Muscle of leg (tissue), 11 donors: Measurements from ENCODE around the gene NASP. TPM values are rescaled to one million over a fixed set of nuclear protein-coding genes. Genes with fewer than 3 reads are reported as not detected.

Experiments
- DNase-seq: peaks from one replicate; pipeline ENCODE4 v3.0.0; 2013
- H3K27ac ChIP-seq: one replicate; pipeline ENCODE4 v1.5.1; 2013; ENCODE audit warnings: mild to moderate bottlenecking, low read length, control low read depth
- H3K27me3 ChIP-seq: one replicate; pipeline ENCODE4 v1.6.1; 2013; ENCODE audit warnings: low read length; ENCODE audit not compliant: control insufficient read depth, insufficient read depth
- H3K36me3 ChIP-seq: one replicate; pipeline ENCODE4 v1.6.1; 2013; ENCODE audit warnings: low read length; ENCODE audit not compliant: control insufficient read depth, insufficient read depth
- H3K4me1 ChIP-seq: one replicate; pipeline ENCODE4 v1.6.1; 2013; ENCODE audit warnings: low read length; ENCODE audit not compliant: control insufficient read depth, insufficient read depth
- H3K4me3 ChIP-seq: one replicate; pipeline ENCODE4 v1.5.1; 2013; ENCODE audit warnings: low read length, control low read depth
- H3K9me3 ChIP-seq: replicated peaks from 2 replicates; pipeline ENCODE4 v1.6.1; 2013; ENCODE audit warnings: low read depth, low read length; ENCODE audit not compliant: control insufficient read depth
- WGBS: methylation state at CpG from one replicate; pipeline ENCODE4 v1.1.5; 2013; ENCODE audit warnings: missing lambda C conversion rate; ENCODE audit not compliant: insufficient coverage; 5-methylcytosine and 5-hydroxymethylcytosine counted together
- polyA plus RNA-seq, 8 donors: library from polyadenylated mRNA; unstranded; fragments of 120-200 nt; gene quantifications; one replicate each; pipeline versions ENCODE4 v1.2.1 to v1.2.3, GENCODE V29; 2013; ENCODE audit warnings: inconsistent platforms in 1 of 8, low replicate concordance in 1 of 8; ENCODE audit not compliant: insufficient read length in 8 of 8, insufficient read depth in 1 of 8
- total RNA-seq: library from RNA; stranded (reverse); fragments of 120-200 nt; gene quantifications from one replicate; pipeline ENCODE4 v1.2.4, GENCODE V29; 2013

NASP gene
- total and polyA plus RNA-seq, 9 donors, result 56.4 to 188 (median 158) TPM

DNA sequence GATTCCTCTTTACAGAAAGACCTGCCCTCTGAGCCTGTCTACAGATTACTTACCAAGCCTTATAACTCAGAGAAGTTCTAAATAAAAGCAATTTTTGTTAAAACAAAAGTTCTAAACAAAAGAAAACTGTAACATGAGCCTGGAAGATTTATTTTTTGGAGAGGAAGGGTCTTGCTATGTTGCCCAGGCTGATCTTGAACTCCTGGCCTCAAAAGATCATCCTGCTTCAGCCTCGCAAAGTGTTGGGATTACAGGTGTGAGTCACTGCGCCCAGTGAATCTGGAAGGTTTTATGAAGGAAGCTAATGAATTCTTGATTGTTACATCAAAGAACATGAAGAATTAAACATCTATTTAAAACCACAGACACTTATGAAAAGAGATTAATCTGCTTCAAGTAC, 75.4 kb downstream of the NASP start:
- Histone ChIP-seq H3K9me3 (no peaks in the 10 kb centered on the region), H3K4me1 (no peaks in the 10 kb centered on the region), H3K36me3 (peaks cover 45% of the 10 kb centered on the region), H3K27me3 (no peaks in the 10 kb centered on the region), H3K27ac (no peak overlapping the region), H3K4me3 (no peak overlapping the region)
- DNase-seq, result no peak
- no CpG with 5 or more reads among the region's 2 CpGs for WGBS

GRCh38 chr1:45660336-45660735, 76.5 kb downstream of the NASP start:
- Histone ChIP-seq H3K27ac (no peak overlapping the region), H3K36me3 (peaks cover 38% of the 10 kb centered on the region)
- no CpG with 5 or more reads among the region's 2 CpGs for WGBS

DNA sequence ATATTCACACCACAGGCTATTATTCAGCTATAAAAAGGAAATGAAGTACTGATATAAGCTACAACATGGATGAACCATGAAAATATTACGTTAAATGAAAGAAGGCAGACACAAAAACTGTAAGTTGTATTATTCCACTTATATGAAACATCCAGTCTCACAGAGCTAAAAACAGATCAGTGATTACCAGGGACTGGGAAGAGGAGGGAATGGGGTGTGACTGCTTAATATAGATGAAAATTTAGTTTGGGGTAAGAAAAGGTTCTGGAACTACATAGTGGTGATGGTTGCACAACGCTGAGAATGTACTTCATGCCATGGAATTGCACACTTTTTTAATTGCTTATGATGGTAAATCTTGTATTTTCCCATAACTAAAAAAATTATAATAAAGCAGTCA, 83.0 kb downstream of the NASP start:
- Histone ChIP-seq H3K27me3 (no peaks in the 10 kb centered on the region), H3K4me1 (no peaks in the 10 kb centered on the region), H3K27ac (no peak overlapping the region), H3K4me3 (no peak overlapping the region), H3K9me3 (no peaks in the 10 kb centered on the region), H3K36me3 (no peaks in the 10 kb centered on the region)
- no CpG with 5 or more reads among the region's 2 CpGs for WGBS
- DNase-seq, result no peak

More at GRCh38 chr1:45660336-45660735, 76.5 kb downstream of the NASP start:
- H3K4me3 ChIP-seq, result no peak overlapping the region
- DNase-seq, result no peak
- no peaks in the 10 kb centered on the region for H3K9me3 ChIP-seq
- no peaks in the 10 kb centered on the region for H3K27me3 ChIP-seq
- no peaks in the 10 kb centered on the region for H3K4me1 ChIP-seq

DNA sequence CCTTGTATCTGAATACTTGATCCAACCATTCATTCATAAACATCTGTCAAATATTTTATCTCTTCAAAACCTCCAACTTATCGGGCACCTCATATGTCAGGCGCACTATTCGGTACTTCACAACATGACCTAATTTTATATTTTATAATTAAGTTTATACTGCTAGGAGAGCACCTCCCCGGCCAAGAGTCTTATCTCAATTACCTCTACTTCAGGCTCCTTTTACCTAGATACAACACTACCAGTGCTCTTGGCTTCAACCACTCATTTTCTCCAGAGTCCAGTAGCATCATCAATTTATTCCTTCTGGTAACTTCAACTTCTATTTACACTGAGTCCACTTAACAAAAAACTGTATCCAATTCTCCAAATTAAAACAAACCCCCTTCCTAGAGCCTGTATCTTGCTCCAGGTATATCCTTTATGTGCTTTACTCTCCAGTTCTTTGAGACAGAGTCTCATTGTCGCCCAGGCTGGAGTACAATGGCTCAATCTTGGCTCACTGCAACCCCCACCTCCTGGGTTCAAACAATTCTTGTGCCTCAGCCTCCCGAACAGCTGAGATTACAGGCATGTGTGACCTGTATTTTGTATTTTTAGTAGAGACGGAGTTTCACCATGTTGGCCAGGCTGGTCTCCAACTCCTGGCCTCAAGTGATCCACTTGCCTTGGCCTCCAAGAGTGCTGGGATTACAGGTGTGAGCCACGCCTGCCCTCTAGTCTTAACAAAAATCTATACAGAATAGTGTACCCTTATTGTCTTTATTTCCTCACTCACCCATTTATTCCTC, 83.7 kb downstream of the NASP start:
- Histone ChIP-seq H3K4me1 (no peaks in the 10 kb centered on the region), H3K9me3 (no peaks in the 10 kb centered on the region), H3K36me3 (no peaks in the 10 kb centered on the region), H3K27me3 (no peaks in the 10 kb centered on the region), H3K27ac (no peak overlapping the region), H3K4me3 (no peak overlapping the region)
- DNase-seq, result no peak
- 88% methylated on average over 4 of the region's 8 CpGs for WGBS

Other genes with a start within 250 kb of the NASP start
- gene TOE1, start 243.9 kb upstream of the NASP start, total RNA-seq, result 6.8 TPM
- gene TOE1, start 243.9 kb upstream of the NASP start, polyA plus RNA-seq, result 1 to 10 TPM; 6.8 to 9.9 (median 7.8) TPM
- 19.7 TPM for gene MUTYH, start 243.6 kb upstream of the NASP start, total RNA-seq
- gene MUTYH, start 243.6 kb upstream of the NASP start, polyA plus RNA-seq, result 10 to 100 TPM; 13.9 to 25.3 (median 15.7) TPM
- 2.2 TPM for gene TESK2, start 92.9 kb upstream of the NASP start, total RNA-seq
- 1 to 10 TPM; 1.3 to 3.1 (median 1.9) TPM for gene TESK2, start 92.9 kb upstream of the NASP start, polyA plus RNA-seq
- 2.8 TPM for gene CCDC163, start 84.0 kb upstream of the NASP start, total RNA-seq
- 1 to 10 TPM in 7 of 8 donors, under 1 TPM in 1; 0.74 to 3.6 (median 2.0) TPM for gene CCDC163, start 84.0 kb upstream of the NASP start, polyA plus RNA-seq
- 4.6 TPM for gene MMACHC, start 83.7 kb upstream of the NASP start, total RNA-seq
- gene MMACHC, start 83.7 kb upstream of the NASP start, polyA plus RNA-seq, result 1 to 10 TPM; 6.1 to 9.4 (median 7.4) TPM
- gene PRDX1, start 62.2 kb upstream of the NASP start, total RNA-seq, result 223 TPM
- gene PRDX1, start 62.2 kb upstream of the NASP start, polyA plus RNA-seq, result 100 to 1,000 TPM; 159 to 216 (median 171) TPM
- gene AKR1A1, start 33.2 kb upstream of the NASP start, total RNA-seq, result 93.1 TPM
- gene AKR1A1, start 33.2 kb upstream of the NASP start, polyA plus RNA-seq, result 100 to 1,000 TPM in 3 of 8 donors, 10 to 100 TPM in 5; 78.3 to 114 (median 95.0) TPM
- 1.2 TPM for gene CCDC17, start 40.0 kb downstream of the NASP start, total RNA-seq
- 1 to 10 TPM in 5 of 8 donors, under 1 TPM in 3; 0.71 to 2.0 (median 1.5) TPM for gene CCDC17, start 40.0 kb downstream of the NASP start, polyA plus RNA-seq
- 73.0 TPM for gene GPBP1L1, start 102.5 kb downstream of the NASP start, total RNA-seq
- gene GPBP1L1, start 102.5 kb downstream of the NASP start, polyA plus RNA-seq, result 10 to 100 TPM; 55.7 to 70.4 (median 64.8) TPM
- 14.4 TPM for gene TMEM69, start 104.1 kb downstream of the NASP start, total RNA-seq
- 10 to 100 TPM; 25.7 to 31.2 (median 28.7) TPM for gene TMEM69, start 104.1 kb downstream of the NASP start, polyA plus RNA-seq
- 15.2 TPM for gene IPP, start 166.6 kb downstream of the NASP start, total RNA-seq
- gene IPP, start 166.6 kb downstream of the NASP start, polyA plus RNA-seq, result 10 to 100 TPM; 16.6 to 20.6 (median 19.1) TPM
- gene MAST2, start 219.6 kb downstream of the NASP start, total RNA-seq, result 32.4 TPM
- 100 to 1,000 TPM in 3 of 8 donors, 10 to 100 TPM in 5; 57.2 to 107 (median 86.0) TPM for gene MAST2, start 219.6 kb downstream of the NASP start, polyA plus RNA-seq